ENCODE results near the gene PHF21B. TPM values are rescaled to one million over a fixed set of nuclear protein-coding genes. Genes with fewer than 3 reads are reported as not detected.

The PHF21B gene
- total RNA-seq, 1 donor from 2014 or later: 0.69 TPM

DNA sequence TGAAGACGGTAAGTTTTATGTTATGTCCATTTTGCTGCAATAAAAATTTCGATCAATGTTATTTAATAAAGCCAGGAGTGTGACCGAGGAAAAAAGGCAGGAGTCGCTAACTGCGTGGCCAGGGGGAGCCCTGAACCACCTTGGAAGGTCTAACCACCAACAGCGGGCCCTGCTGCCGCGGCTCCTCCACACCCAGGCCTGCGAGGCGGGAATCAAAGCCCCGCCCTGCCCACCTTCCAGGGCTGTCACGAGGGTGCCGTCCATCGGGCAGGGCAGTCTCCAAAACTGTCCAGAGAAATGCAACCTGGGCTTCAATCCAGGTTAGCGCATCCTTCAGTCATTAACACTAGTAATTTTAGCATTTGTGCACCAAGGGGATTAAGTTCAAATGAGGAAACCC is 19.0 kb downstream of the PHF21B start:
- H3K27me3 ChIP-seq (ENCODE audit: low read depth): peaks cover 74% of the 10 kb centered on the region
- intact Hi-C loops (cut with micrococcal nuclease): no loop called here
- TF ChIP-seq, protein P1, sequence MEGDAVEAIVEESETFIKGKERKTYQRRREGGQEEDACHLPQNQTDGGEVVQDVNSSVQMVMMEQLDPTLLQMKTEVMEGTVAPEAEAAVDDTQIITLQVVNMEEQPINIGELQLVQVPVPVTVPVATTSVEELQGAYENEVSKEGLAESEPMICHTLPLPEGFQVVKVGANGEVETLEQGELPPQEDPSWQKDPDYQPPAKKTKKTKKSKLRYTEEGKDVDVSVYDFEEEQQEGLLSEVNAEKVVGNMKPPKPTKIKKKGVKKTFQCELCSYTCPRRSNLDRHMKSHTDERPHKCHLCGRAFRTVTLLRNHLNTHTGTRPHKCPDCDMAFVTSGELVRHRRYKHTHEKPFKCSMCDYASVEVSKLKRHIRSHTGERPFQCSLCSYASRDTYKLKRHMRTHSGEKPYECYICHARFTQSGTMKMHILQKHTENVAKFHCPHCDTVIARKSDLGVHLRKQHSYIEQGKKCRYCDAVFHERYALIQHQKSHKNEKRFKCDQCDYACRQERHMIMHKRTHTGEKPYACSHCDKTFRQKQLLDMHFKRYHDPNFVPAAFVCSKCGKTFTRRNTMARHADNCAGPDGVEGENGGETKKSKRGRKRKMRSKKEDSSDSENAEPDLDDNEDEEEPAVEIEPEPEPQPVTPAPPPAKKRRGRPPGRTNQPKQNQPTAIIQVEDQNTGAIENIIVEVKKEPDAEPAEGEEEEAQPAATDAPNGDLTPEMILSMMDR (IDR thresholded peaks at IDR 0.05; ENCODE audit: borderline replicate concordance): no peak
- H3K4me1 ChIP-seq: peaks cover 13% of the 10 kb centered on the region
- no peak overlapping the region for H3K27ac ChIP-seq (replicated peaks)
- H3K36me3 ChIP-seq: no peaks in the 10 kb centered on the region
- H3K4me3 ChIP-seq: no peak overlapping the region
- no peaks in the 10 kb centered on the region for H3K9me3 ChIP-seq (replicated peaks)
- no peak for DNase-seq

- H3K4me3 ChIP-seq: no peak overlapping the region
- peaks cover 76% of the 10 kb centered on the region for H3K27me3 ChIP-seq (ENCODE audit: low read depth)
- no peaks in the 10 kb centered on the region for H3K36me3 ChIP-seq
- H3K4me1 ChIP-seq: peaks cover 12% of the 10 kb centered on the region
- H3K9me3 ChIP-seq (replicated peaks): no peaks in the 10 kb centered on the region
- H3K27ac ChIP-seq (replicated peaks): no peak overlapping the region
- TF ChIP-seq, protein P1 (IDR thresholded peaks at IDR 0.05; ENCODE audit: borderline replicate concordance): no peak
- intact Hi-C loops (cut with micrococcal nuclease): no loop called here
- no peak for DNase-seq
Measured at GRCh38 chr22:44990328-44990727, 19.5 kb downstream of the PHF21B start.

DNA sequence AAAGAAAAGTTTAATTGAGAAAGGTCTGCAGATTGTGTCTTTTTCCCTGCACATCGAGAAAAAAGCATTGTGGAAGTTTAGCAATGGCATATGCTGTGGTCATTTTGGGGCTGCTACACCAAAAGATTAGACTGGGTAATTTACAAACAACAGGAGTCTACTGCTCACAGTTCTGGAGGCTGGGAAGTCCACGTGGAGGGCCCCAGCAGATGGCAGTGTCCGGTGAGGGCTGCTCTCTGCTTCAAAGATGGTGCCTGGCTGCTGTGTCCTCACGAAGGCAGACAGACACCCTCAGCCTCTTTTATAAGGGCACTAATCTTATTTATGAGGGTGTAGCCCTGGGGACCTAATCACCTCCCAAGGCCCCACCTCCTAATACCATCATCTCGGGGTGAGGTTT is 21.1 kb downstream of the PHF21B start:
- Histone ChIP-seq H3K4me3 (no peak overlapping the region), H3K27ac (replicated peaks) (no peak overlapping the region), H3K9me3 (replicated peaks) (no peaks in the 10 kb centered on the region), H3K36me3 (no peaks in the 10 kb centered on the region), H3K27me3 (ENCODE audit: low read depth) (peaks cover 71% of the 10 kb centered on the region), H3K4me1 (no peaks in the 10 kb centered on the region)
- intact Hi-C loops (cut with micrococcal nuclease): no loop called here
- DNase-seq: no peak
- TF ChIP-seq, protein P1 (IDR thresholded peaks at IDR 0.05; ENCODE audit: borderline replicate concordance): no peak

GRCh38 chr22:44986926-44987325 is 22.9 kb downstream of the PHF21B start:
- no peak overlapping the region for H3K27ac ChIP-seq (replicated peaks)
- no peak overlapping the region for H3K4me3 ChIP-seq
- H3K36me3 ChIP-seq: no peaks in the 10 kb centered on the region
- peaks cover 68% of the 10 kb centered on the region for H3K27me3 ChIP-seq (ENCODE audit: low read depth)
- intact Hi-C loops (cut with micrococcal nuclease): no loop called here
- H3K4me1 ChIP-seq: no peaks in the 10 kb centered on the region
- TF ChIP-seq, protein P1 (IDR thresholded peaks at IDR 0.05; ENCODE audit: borderline replicate concordance): no peak
- H3K9me3 ChIP-seq (replicated peaks): no peaks in the 10 kb centered on the region
- DNase-seq: no peak

- DNase-seq: no peak
- Histone ChIP-seq H3K4me1 (no peaks in the 10 kb centered on the region), H3K4me3 (no peak overlapping the region), H3K36me3 (no peaks in the 10 kb centered on the region), H3K9me3 (replicated peaks) (no peaks in the 10 kb centered on the region), H3K27ac (replicated peaks) (no peak overlapping the region), H3K27me3 (ENCODE audit: low read depth) (peaks cover 68% of the 10 kb centered on the region)
- intact Hi-C loops (cut with micrococcal nuclease): no loop called here
- TF ChIP-seq, protein P1 (IDR thresholded peaks at IDR 0.05; ENCODE audit: borderline replicate concordance): no peak
Measured at GRCh38 chr22:44985906-44986527, 23.8 kb downstream of the PHF21B start.
